Breast epithelium (tissue), 4 donors: Measurements from ENCODE around the gene SEMA4C. TPM values are rescaled to one million over a fixed set of nuclear protein-coding genes. Genes with fewer than 3 reads are reported as not detected.

ENCODE experiments used
- DNase-seq, 2 donors: peaks; one replicate each; pipeline ENCODE4 v3.0.0-alpha.2; 2019; ENCODE audit warnings: low spot score in 2 of 2
- H3K27ac ChIP-seq, 2 donors: fragments of 200-600 bp; sonication (generic) in 1 of 2; one replicate each; pipeline ENCODE4 v1.5.1; 2016 to 2019; ENCODE audit warnings: mild to moderate bottlenecking in 1 of 2
- H3K27me3 ChIP-seq, 2 donors: fragments of 200-600 bp; sonication (generic) in 1 of 2; one replicate each; pipeline versions ENCODE4 v1.5.1 to v1.6.0; 2017 to 2019; ENCODE audit warnings: control low read depth in 1 of 2, mild to moderate bottlenecking in 1 of 2
- H3K36me3 ChIP-seq: fragments of 200-600 bp; one replicate; pipeline ENCODE4 v1.5.1; 2019
- H3K4me1 ChIP-seq, 2 donors: fragments of 200-600 bp; sonication (generic); one replicate each; pipeline ENCODE4 v1.5.1; 2016 to 2019; ENCODE audit warnings: control low read depth in 1 of 2
- H3K4me3 ChIP-seq, 3 donors: fragments of 200-600 bp; sonication (generic); 1 replicate in 2 of 3; 2 replicates in 1 of 3; pipeline ENCODE4 v1.5.1; 2016 to 2019; ENCODE audit warnings: mild to moderate bottlenecking in 3 of 3, moderate library complexity in 2 of 3
- H3K9me3 ChIP-seq, 2 donors: fragments of 200-600 bp; sonication (generic) in 1 of 2; one replicate each; pipeline ENCODE4 v1.5.1; 2016 to 2019; ENCODE audit warnings: control low read depth in 1 of 2
- POLR2A ChIP-seq: fragments of 450-650 bp; IDR thresholded peaks from one replicate; pipeline ENCODE4 v1.6.1; 2016; ENCODE audit warnings: antibody characterized with exemption, mild to moderate bottlenecking, moderate library complexity
- POLR2AphosphoS5 ChIP-seq, 3 donors: sonication (generic); formaldehyde crosslinking; IDR thresholded peaks; one replicate each; pipeline ENCODE4 v1.6.1; 2017; ENCODE audit warnings: antibody characterized with exemption in 3 of 3
- intact Hi-C: fragments of 100-400 bp; cut with DNase I; formaldehyde crosslinking; loops from one replicate; pipeline ENCODE4 v1.15.1; 2023; ENCODE audit warnings: low total_unique reads
- total RNA-seq, 3 donors: library from RNA; depleted of rRNA; stranded (reverse); fragments of >200 nt; gene quantifications; one replicate each; pipeline ENCODE4 v1.1.0, GENCODE V29; 2016
- TF ChIP-seq, protein P1 (sequence below), 3 donors: fragments of 450-650 bp; IDR thresholded peaks; one replicate each; pipeline ENCODE4 v1.5.1; 2016 to 2017; ENCODE audit warnings: antibody characterized with exemption in 3 of 3, mild to moderate bottlenecking in 3 of 3, moderate library complexity in 3 of 3

SEMA4C gene
- total RNA-seq, 3 donors from 2014 or later = 17.9 to 37.3 (median 31.5) TPM

DNA sequence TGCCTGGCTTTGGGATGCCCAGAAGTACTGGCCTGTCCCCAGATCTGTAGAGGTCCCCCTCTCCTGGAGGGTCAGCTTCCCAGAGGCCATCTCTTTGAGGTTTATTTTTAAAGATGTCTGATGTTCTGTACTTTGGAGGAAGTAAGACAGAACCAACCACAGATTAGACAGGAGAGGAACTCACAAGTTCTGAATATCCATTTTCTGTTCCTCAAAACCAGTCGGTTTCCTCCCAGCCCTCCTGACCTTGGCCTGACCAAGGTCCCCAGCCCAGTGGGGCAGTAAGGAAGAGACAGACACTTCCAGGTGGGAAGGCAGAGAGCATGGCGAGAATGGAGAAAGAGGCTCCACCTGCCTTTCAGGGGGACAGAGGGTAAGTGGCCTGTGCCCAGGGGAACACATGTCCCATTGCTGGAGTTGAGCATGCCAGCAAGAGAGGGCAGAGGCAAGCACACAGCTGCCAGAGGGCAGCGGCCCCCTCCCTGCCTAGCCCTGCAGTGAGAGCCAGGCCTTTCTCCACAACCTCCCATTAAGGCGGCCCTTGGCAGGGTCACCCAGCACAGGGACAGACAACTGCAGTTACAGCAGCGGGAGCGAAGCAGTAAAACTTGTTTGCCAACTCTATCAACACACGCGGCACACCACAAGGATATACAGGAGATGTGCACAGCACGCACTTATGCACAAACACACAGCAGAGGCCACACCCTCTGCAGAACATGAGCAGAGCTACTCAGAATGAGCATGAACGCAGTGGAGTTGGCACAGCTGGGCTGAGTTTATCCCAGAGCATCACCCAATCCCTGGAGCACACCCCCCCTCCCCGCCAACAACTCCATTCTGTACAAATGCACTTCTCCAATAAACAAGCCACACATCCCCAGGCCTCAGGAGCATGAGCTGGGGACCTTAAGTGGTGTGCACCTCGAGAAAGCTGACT, 18.5 kb upstream of the SEMA4C start:
- intact Hi-C loops = no loop called here
- TF ChIP-seq POLR2A = no peak
- peak in 2 of 3 donors; percentile 8 to 27 for TF ChIP-seq POLR2AphosphoS5 (IDR thresholded peaks at IDR 0.05)
- Histone ChIP-seq H3K27me3 (no peaks in the 10 kb centered on the region), H3K36me3 (no peaks in the 10 kb centered on the region), H3K4me1 (peaks cover 5 to 35% of the 10 kb centered on the region in 2 donors), H3K4me3 (peak overlapping the region in 1 of 3 donors; percentile 21), H3K9me3 (no peaks in the 10 kb centered on the region), H3K27ac (peak overlapping the region; percentile 72 to 85)
- DNase-seq = peak; percentile 84

DNA sequence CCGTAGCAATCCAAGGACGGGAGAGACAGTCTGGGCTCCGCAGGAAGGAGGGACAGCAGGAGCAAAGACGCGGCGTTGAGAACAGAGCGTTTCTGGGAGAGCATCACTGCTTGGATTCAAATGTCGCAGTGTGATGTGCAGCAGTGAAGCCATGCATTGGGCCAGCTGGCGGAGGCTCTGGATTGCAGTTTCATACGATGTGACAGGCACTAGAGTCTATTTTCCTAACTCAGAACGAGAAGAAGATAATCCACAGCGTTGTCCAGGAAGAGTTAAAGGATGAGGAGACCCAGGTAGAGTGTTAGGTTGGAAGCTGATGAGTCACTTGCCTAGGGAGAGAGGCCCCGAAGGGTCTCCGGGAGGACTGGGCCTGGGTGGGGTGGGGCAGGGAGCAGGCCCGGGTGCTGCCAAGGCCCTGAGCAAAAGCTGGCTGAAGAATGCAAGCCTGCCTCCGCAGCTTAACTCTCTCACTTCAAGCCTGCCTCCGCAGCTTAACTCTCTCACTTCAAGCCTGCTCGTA, 17.7 kb upstream of the SEMA4C start:
- Histone ChIP-seq H3K9me3 (no peaks in the 10 kb centered on the region), H3K27ac (peak overlapping the region; percentile 72 to 85), H3K4me3 (no peak overlapping the region), H3K27me3 (no peaks in the 10 kb centered on the region), H3K4me1 (peaks cover 5 to 35% of the 10 kb centered on the region in 2 donors), H3K36me3 (no peaks in the 10 kb centered on the region)
- no peak for DNase-seq
- no peak for TF ChIP-seq POLR2A
- TF ChIP-seq POLR2AphosphoS5 (IDR thresholded peaks at IDR 0.05) = peak in 1 of 3 donors; percentile 30
- intact Hi-C loops = no loop called here

DNA sequence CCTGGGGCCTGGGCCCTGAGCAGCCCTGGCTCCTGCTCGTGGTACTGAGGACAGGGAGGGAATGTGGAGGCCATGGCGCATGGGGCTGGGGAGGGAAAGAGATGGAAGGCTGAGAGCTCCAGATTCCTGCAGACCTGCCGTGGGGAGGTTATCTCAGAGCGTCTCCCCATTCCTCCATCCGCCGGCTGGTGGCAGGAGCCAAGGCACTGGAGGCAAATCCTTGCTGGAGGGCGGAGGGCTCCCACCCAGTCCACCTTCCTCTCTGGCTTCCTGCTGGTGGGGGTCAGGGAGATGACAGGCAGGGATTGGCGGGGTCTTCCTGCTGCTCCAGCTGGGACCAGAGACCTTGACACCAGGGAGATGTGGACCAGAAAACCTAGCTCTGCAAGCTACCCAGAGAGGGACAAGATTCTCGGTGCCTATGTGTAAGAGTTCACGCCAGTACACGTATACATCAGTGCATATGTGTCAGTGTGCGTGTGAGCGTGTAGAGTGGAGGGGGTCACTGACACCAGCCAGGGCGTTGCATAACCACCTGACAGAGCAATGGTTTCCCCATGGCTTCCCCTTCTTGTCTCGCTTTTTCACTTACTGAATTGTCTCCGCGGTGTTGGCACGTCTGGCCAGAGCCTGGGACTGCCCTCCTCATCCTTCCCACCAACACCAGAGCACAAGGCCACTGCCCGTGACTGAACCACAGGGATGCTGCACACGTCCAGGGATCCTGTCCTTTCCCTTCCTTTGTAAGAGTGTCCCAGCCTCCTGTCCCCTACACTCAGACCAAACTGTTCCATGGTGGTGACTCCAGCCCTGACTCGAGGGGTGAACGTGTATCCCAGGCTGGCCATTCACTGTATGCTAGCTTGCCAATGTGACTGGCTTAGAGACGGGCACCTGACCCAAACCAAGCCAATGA, 15.8 kb upstream of the SEMA4C start:
- Histone ChIP-seq H3K4me1 (peaks cover 5 to 21% of the 10 kb centered on the region in 2 donors), H3K27ac (peak overlapping the region in 1 of 2 donors; percentile 15)
- no peak for DNase-seq

DNA sequence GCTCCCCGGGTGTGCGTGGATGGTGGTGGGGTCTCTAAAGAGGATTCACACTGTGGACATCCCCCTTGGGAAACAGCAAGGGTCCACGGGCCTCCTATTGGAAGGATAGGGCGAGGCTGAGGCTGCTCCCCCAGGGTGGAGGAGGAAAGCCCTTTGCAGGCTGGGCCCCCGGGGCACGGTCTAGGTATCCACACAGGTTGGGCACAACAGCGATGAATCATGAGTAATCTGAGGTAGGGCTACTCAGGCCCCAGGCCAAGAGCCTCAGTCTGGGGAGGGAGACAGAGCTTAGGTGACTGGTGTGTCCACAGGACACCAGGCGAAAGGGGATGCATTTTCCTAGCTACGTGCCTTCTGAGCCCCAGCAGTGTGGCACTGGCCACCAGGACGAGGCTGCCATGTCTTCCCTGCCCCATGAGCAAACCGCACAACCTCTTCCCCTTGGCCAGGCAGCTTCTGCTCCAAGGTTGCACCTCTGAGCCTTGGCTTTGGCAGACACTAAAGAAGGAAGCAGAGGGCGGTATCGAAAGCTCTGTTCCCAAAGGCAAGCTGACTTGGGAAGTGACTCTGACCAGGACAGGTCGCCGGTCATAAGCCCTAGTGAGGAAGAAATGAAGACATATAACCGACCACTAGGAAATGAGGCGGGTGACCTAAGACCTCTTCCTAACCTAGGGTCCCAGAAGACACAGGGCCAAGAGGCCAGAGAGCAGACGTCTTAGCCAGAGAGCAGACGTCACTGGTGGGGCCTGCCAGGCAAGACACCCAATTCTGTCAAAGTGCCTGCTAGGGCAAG, 14.6 kb upstream of the SEMA4C start:
- TF ChIP-seq POLR2A = no peak
- TF ChIP-seq POLR2AphosphoS5 (IDR thresholded peaks at IDR 0.05) = no peak
- TF ChIP-seq, protein P1, sequence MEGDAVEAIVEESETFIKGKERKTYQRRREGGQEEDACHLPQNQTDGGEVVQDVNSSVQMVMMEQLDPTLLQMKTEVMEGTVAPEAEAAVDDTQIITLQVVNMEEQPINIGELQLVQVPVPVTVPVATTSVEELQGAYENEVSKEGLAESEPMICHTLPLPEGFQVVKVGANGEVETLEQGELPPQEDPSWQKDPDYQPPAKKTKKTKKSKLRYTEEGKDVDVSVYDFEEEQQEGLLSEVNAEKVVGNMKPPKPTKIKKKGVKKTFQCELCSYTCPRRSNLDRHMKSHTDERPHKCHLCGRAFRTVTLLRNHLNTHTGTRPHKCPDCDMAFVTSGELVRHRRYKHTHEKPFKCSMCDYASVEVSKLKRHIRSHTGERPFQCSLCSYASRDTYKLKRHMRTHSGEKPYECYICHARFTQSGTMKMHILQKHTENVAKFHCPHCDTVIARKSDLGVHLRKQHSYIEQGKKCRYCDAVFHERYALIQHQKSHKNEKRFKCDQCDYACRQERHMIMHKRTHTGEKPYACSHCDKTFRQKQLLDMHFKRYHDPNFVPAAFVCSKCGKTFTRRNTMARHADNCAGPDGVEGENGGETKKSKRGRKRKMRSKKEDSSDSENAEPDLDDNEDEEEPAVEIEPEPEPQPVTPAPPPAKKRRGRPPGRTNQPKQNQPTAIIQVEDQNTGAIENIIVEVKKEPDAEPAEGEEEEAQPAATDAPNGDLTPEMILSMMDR (IDR thresholded peaks at IDR 0.05) = no peak
- intact Hi-C loops = no loop called here
- H3K36me3 ChIP-seq = no peaks in the 10 kb centered on the region
- peak overlapping the region; percentile 11 to 40 for H3K27ac ChIP-seq
- DNase-seq = no peak
- H3K4me3 ChIP-seq = no peak overlapping the region
- H3K4me1 ChIP-seq = peaks cover 5 to 21% of the 10 kb centered on the region in 2 donors
- H3K9me3 ChIP-seq = no peaks in the 10 kb centered on the region
- H3K27me3 ChIP-seq = no peaks in the 10 kb centered on the region

More for the DNA sequence above, 15.8 kb upstream of the SEMA4C start:
- no peaks in the 10 kb centered on the region for H3K36me3 ChIP-seq
- H3K4me3 ChIP-seq = no peak overlapping the region
- no peaks in the 10 kb centered on the region for H3K27me3 ChIP-seq
- TF ChIP-seq POLR2AphosphoS5 (IDR thresholded peaks at IDR 0.05) (no peak), POLR2A (no peak)
- TF ChIP-seq, protein P1 (IDR thresholded peaks at IDR 0.05) = no peak
- intact Hi-C loops = no loop called here
- H3K9me3 ChIP-seq = no peaks in the 10 kb centered on the region

DNA sequence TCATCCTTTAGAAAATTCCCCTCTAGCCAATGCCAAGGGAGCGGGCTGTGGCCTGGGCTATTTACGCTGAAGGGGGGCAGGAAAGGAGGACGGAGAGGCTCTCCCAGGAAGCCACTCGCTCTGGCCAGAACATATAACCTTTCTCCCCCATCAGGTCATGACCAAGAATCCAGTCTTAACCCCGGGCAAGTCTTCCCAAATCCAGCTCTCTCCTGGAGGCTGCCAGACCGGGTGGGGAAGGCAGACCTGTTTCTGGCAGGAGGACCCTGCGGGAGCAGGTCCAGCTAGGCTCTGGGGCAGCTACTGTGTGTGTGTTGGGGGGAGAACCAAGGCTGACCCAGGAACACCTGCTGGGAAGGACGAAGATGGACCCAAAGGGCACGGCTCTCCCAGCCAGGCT, 13.4 kb upstream of the SEMA4C start:
- intact Hi-C loops = no loop called here
- Histone ChIP-seq H3K4me1 (peaks cover 5 to 16% of the 10 kb centered on the region in 2 donors), H3K27me3 (no peaks in the 10 kb centered on the region), H3K36me3 (no peaks in the 10 kb centered on the region), H3K9me3 (no peaks in the 10 kb centered on the region), H3K27ac (peak overlapping the region in 1 of 2 donors; percentile 53), H3K4me3 (no peak overlapping the region)
- TF ChIP-seq POLR2A = no peak
- TF ChIP-seq POLR2AphosphoS5 (IDR thresholded peaks at IDR 0.05) = no peak
- TF ChIP-seq, protein P1 (IDR thresholded peaks at IDR 0.05) = no peak
- DNase-seq = no peak
